HepG2 (cell line): ENCODE results near the gene PTPN22. TPM values are rescaled to one million over a fixed set of nuclear protein-coding genes. Genes with fewer than 3 reads are reported as not detected.

Source experiments
- CBFB ChIP-seq: sonication (generic); formaldehyde crosslinking; IDR thresholded peaks from 2 replicates; pipeline ENCODE4 v1.4.0; 2020; ENCODE audit warnings: missing genetic modification reagents
- CENPX ChIP-seq: sonication (generic); formaldehyde crosslinking; IDR thresholded peaks from 2 replicates; pipeline ENCODE4 v1.9.0; 2021; ENCODE audit warnings: mild to moderate bottlenecking, missing genetic modification reagents, moderate library complexity
- GRHL1 ChIP-seq: sonication (generic); formaldehyde crosslinking; conservative IDR thresholded peaks from 2 replicates; pipeline ENCODE4 v1.8.0; 2022; ENCODE audit warnings: missing genetic modification reagents
- HNRNPK ChIP-seq: fragments of 200-400 bp; formaldehyde crosslinking; IDR thresholded peaks from 2 replicates; pipeline ENCODE4 v1.6.1; 2018; ENCODE audit warnings: low read length, low read depth, moderate library complexity, mild to moderate bottlenecking; ENCODE audit not compliant: poor library complexity, severe bottlenecking
- HNRNPLL ChIP-seq: fragments of 200-400 bp; formaldehyde crosslinking; IDR thresholded peaks from 2 replicates; pipeline ENCODE4 v1.6.1; 2017; ENCODE audit warnings: mild to moderate bottlenecking, low read depth, low read length; ENCODE audit not compliant: poor library complexity, severe bottlenecking
- JARID2 ChIP-seq: sonication (generic); formaldehyde crosslinking; IDR thresholded peaks from 2 replicates; pipeline ENCODE4 v1.8.1; 2023; ENCODE audit warnings: missing genetic modification reagents, inconsistent platforms; ENCODE audit not compliant: insufficient replicate concordance
- MXD3 ChIP-seq: IDR thresholded peaks from 2 replicates; pipeline ENCODE4 v1.6.1; 2016; ENCODE audit warnings: mild to moderate bottlenecking, missing biosample characterization, missing genetic modification reagents
- NFYC ChIP-seq: IDR thresholded peaks from 2 replicates; pipeline ENCODE4 v1.6.1; 2016; ENCODE audit warnings: missing genetic modification reagents, missing compliant biosample characterization
- RFX5 ChIP-seq: IDR thresholded peaks from 2 replicates; pipeline ENCODE4 v1.6.1; 2011; ENCODE audit warnings: low read depth, low read length, improper control_type of control experiment
- SOX13 ChIP-seq, 3 experiments: fragments of 450-650 bp in 1 of 3; sonication (generic) in 1 of 3; formaldehyde crosslinking in 1 of 3; IDR thresholded peaks in 2 of 3; conservative IDR thresholded peaks in 1 of 3; 2 replicates each; pipeline versions ENCODE4 v1.5.0 to v1.6.1; 2016 to 2020; ENCODE audit warnings: antibody characterized with exemption in 1 of 3, mild to moderate bottlenecking in 1 of 3, missing compliant biosample characterization in 1 of 3, missing genetic modification reagents in 1 of 3, moderate library complexity in 1 of 3
- TARDBP ChIP-seq: sonication (generic); formaldehyde crosslinking; IDR thresholded peaks from 2 replicates; pipeline ENCODE4 v1.8.0; 2022; ENCODE audit warnings: mild to moderate bottlenecking, missing genetic modification reagents
- TFDP1 ChIP-seq: IDR thresholded peaks from 2 replicates; pipeline ENCODE4 v1.6.1; 2016; ENCODE audit warnings: missing compliant biosample characterization, missing genetic modification reagents, borderline replicate concordance
- ZFAT ChIP-seq: sonication (generic); formaldehyde crosslinking; conservative IDR thresholded peaks from 2 replicates; pipeline ENCODE4 v1.8.1; 2023; ENCODE audit warnings: missing genetic modification reagents, inconsistent platforms
- ZNF782 ChIP-seq: sonication (generic); formaldehyde crosslinking; IDR thresholded peaks from 2 replicates; pipeline ENCODE4 v1.4.0; 2020; ENCODE audit warnings: missing genetic modification reagents, mild to moderate bottlenecking, borderline replicate concordance
- ZXDC ChIP-seq: sonication (generic); formaldehyde crosslinking; IDR thresholded peaks from 2 replicates; pipeline ENCODE4 v1.5.0; 2020; ENCODE audit warnings: mild to moderate bottlenecking, missing genetic modification reagents
- polyA plus RNA-seq, 8 experiments: library from polyadenylated mRNA; depleted of rRNA in 3 of 8; stranded (reverse) in 7 of 8; unstranded in 1 of 8; fragments of >200 nt; fragmentation: Illumina TruSeq in 4 of 8; extraction: Trizol in 4 of 8; gene quantifications; 2 replicates each; pipeline versions ENCODE4 v1.2.1 to v1.2.3, GENCODE V29; 2011 to 2016; ENCODE audit warnings: low read depth in 4 of 8, missing spikeins in 1 of 8, mixed read lengths in 1 of 8; ENCODE audit not compliant: insufficient read depth in 1 of 8
- total RNA-seq, 5 experiments: library from RNA; depleted of rRNA; stranded (reverse); fragments of >200 nt; fragmentation: Illumina TruSeq; extraction: Trizol; gene quantifications; 2 replicates each; pipeline ENCODE4 v1.2.3, GENCODE V29; 2016; ENCODE audit warnings: low read depth in 1 of 5

PTPN22 gene
- total and polyA plus RNA-seq, 2 of the 13 experiments (the other 11 are each of a cell fraction or from before 2014, with no cell fraction given): not detected

GRCh38 chr1:113904674-113905434 is 33.3 kb upstream of the PTPN22 start, which contains the start of the genes AP4B1 and DCLRE1B (continued):
- no peak for TF ChIP-seq JARID2 (CRISPR knock-in tag)
- TF ChIP-seq CENPX (CRISPR knock-in tag): no peak
- no peak for TF ChIP-seq SOX13 (IDR thresholded peaks at IDR 0.05)
- TF ChIP-seq SOX13 (CRISPR knock-in tag; conservative IDR thresholded peaks at IDR 0.05 in 1 of 2, IDR thresholded peaks at IDR 0.05 in 1 of 2): peak in 1 of 2 experiments; percentile 68; a peak in 2 of 4 replicates
- peak; percentile 91 for TF ChIP-seq CBFB (CRISPR knock-in tag)
- peak; percentile 96 for TF ChIP-seq HNRNPLL
- peak; percentile 98 for TF ChIP-seq TFDP1 (CRISPR knock-in tag)
- peak; percentile 82 for TF ChIP-seq NFYC (CRISPR knock-in tag)
- peak; percentile 70 for TF ChIP-seq TARDBP (CRISPR knock-in tag)
- TF ChIP-seq GRHL1 (CRISPR knock-in tag): no peak
- TF ChIP-seq RFX5: no peak
- 0 out of 2 replicates have a peak, but pooled peaks have one; percentile 31 for TF ChIP-seq MXD3 (CRISPR knock-in tag)
- no peak for TF ChIP-seq ZNF782 (CRISPR knock-in tag)
- no peak for TF ChIP-seq ZFAT
- TF ChIP-seq ZXDC (CRISPR knock-in tag): no peak; the same call in 1 of the 2 replicates
- peak; percentile 41 for TF ChIP-seq HNRNPK
